WTC11 (cell line): ENCODE data around the gene RENBP. TPM values are rescaled to one million over a fixed set of nuclear protein-coding genes. Genes with fewer than 3 reads are reported as not detected.

Experiments used
- ATAC-seq: fragments of 200-7000 bp; cut with Tn5 transposase; 2 replicates; pipeline ENCODE4 v1.10.0; 2021; ENCODE audit warnings: mild to moderate bottlenecking, moderate library complexity
- CTCF ChIA-PET: fragments of 300-600 bp; sonication (Branson Sonifier 250); formaldehyde crosslinking; loops from one replicate; lab custom pipeline; 2021; ENCODE audit warnings: antibody characterized with exemption; lab: Charles Lee
- POLR2A ChIA-PET: fragments of 350-600 bp; sonication (Branson Sonifier 250); formaldehyde crosslinking; loops from one replicate; lab custom pipeline; 2021; ENCODE audit warnings: antibody characterized with exemption; lab: Charles Lee
- DNase-seq: peaks from one replicate; pipeline ENCODE4 v3.0.0; 2021; ENCODE audit warnings: low spot score
- H3K27ac Mint-ChIP-seq: 2 replicates; pipeline ENCODE4 v1.8.0; 2021; ENCODE audit warnings: mixed read lengths
- H3K27me3 Mint-ChIP-seq: 2 replicates; pipeline ENCODE4 v1.8.0; 2021; ENCODE audit warnings: low read depth, mild to moderate bottlenecking, moderate library complexity, mixed read lengths
- H3K36me3 Mint-ChIP-seq: 2 replicates; pipeline ENCODE4 v1.8.0; 2021; ENCODE audit warnings: mixed read lengths
- H3K4me1 Mint-ChIP-seq: 2 replicates; pipeline ENCODE4 v1.8.0; 2022; ENCODE audit warnings: mixed read lengths
- H3K4me3 Mint-ChIP-seq: 2 replicates; pipeline ENCODE4 v1.8.0; 2021; ENCODE audit warnings: mild to moderate bottlenecking, moderate library complexity, mixed read lengths
- H3K9me3 Mint-ChIP-seq: 2 replicates; pipeline ENCODE4 v1.8.0; 2021; ENCODE audit warnings: mixed read lengths
- CREM ChIP-seq: sonication (generic); formaldehyde crosslinking; IDR thresholded peaks from 2 replicates; pipeline ENCODE4 v1.8.1; 2022; ENCODE audit warnings: mild to moderate bottlenecking, missing genetic modification reagents, moderate library complexity
- FOXP4 ChIP-seq: sonication (generic); formaldehyde crosslinking; IDR thresholded peaks from 2 replicates; pipeline ENCODE4 v1.8.0; 2022; ENCODE audit warnings: mild to moderate bottlenecking, missing genetic modification reagents
- NFATC4 ChIP-seq: fragments of 250-450 bp; sonication (Bioruptor Pico); IDR thresholded peaks from 2 replicates; pipeline ENCODE4 v1.9.0; 2021; ENCODE audit warnings: mild to moderate bottlenecking
- NR2C2 ChIP-seq: sonication (generic); formaldehyde crosslinking; IDR thresholded peaks from 2 replicates; pipeline ENCODE4 v1.8.0; 2022; ENCODE audit warnings: mild to moderate bottlenecking, missing genetic modification reagents
- SP1 ChIP-seq: sonication (generic); formaldehyde crosslinking; conservative IDR thresholded peaks from 2 replicates; pipeline ENCODE4 v1.8.1; 2022; ENCODE audit warnings: missing genetic modification reagents
- TEAD1 ChIP-seq: sonication (generic); formaldehyde crosslinking; IDR thresholded peaks from 2 replicates; pipeline ENCODE4 v1.8.0; 2022; ENCODE audit warnings: mild to moderate bottlenecking, missing genetic modification reagents
- ZNF281 ChIP-seq: sonication (generic); formaldehyde crosslinking; IDR thresholded peaks from 2 replicates; pipeline ENCODE4 v1.8.0; 2023; ENCODE audit warnings: mild to moderate bottlenecking, missing genetic modification reagents
- ZNF423 ChIP-seq: fragments of 250-450 bp; sonication (Bioruptor Pico); IDR thresholded peaks from 2 replicates; pipeline ENCODE4 v2.1.2; 2022; ENCODE audit warnings: mild to moderate bottlenecking, moderate library complexity
- ZNF671 ChIP-seq: fragments of 250-450 bp; sonication (Bioruptor Pico); IDR thresholded peaks from 2 replicates; pipeline ENCODE4 v1.8.0; 2021; ENCODE audit warnings: mild to moderate bottlenecking
- total RNA-seq: library from RNA; stranded (reverse); gene quantifications from 3 replicates; pipeline ENCODE4 v1.2.3, GENCODE V29; 2021
- TF ChIP-seq, protein P1 (sequence below): sonication (generic); formaldehyde crosslinking; IDR thresholded peaks from 2 replicates; pipeline ENCODE4 v1.8.1; 2023; ENCODE audit warnings: mild to moderate bottlenecking, moderate library complexity, missing genetic modification reagents
- TF ChIP-seq, protein P2 (sequence below): sonication (generic); formaldehyde crosslinking; conservative IDR thresholded peaks from 2 replicates; pipeline ENCODE4 v1.8.1; 2022; ENCODE audit warnings: mild to moderate bottlenecking, missing genetic modification reagents
- TF ChIP-seq, protein P3 (sequence below): sonication (generic); formaldehyde crosslinking; IDR thresholded peaks from 2 replicates; pipeline ENCODE4 v1.8.0; 2023; ENCODE audit warnings: missing genetic modification reagents
- TF ChIP-seq, protein P4 (sequence below): sonication (generic); formaldehyde crosslinking; conservative IDR thresholded peaks from 2 replicates; pipeline ENCODE4 v1.8.1; 2023; ENCODE audit warnings: mild to moderate bottlenecking, low read depth, missing genetic modification reagents, moderate library complexity

RENBP gene
- total RNA-seq, 1 experiment from 2014 or later = 14.0 TPM

GRCh38 chrX:153937056-153937455 is 7.4 kb downstream of the RENBP start:
- ATAC-seq = no peak

More at GRCh38 chrX:153937056-153937455, 7.4 kb downstream of the RENBP start:
- Mint-ChIP-seq H3K4me3 (no peak overlapping the region), H3K27me3 (no peaks in the 10 kb centered on the region), H3K27ac (no peak overlapping the region), H3K36me3 (no peaks in the 10 kb centered on the region), H3K9me3 (no peaks in the 10 kb centered on the region), H3K4me1 (peaks cover 21% of the 10 kb centered on the region)
- POLR2A ChIA-PET = no interaction called here
- CTCF ChIA-PET = interaction anchor here (0.6 kb wide), 1 partner anchor 10 kb away, joined by 3 read pairs; no protein-coding TSS in a partner anchor
- TF ChIP-seq CREM (CRISPR knock-in tag) (no peak), ZNF281 (no peak), ZNF423 (CRISPR knock-in tag) (no peak), NR2C2 (CRISPR knock-in tag) (no peak), NFATC4 (CRISPR knock-in tag) (no peak), ZNF671 (CRISPR knock-in tag) (no peak), SP1 (CRISPR knock-in tag) (no peak), FOXP4 (no peak), TEAD1 (CRISPR knock-in tag) (no peak)
- TF ChIP-seq, protein P1, sequence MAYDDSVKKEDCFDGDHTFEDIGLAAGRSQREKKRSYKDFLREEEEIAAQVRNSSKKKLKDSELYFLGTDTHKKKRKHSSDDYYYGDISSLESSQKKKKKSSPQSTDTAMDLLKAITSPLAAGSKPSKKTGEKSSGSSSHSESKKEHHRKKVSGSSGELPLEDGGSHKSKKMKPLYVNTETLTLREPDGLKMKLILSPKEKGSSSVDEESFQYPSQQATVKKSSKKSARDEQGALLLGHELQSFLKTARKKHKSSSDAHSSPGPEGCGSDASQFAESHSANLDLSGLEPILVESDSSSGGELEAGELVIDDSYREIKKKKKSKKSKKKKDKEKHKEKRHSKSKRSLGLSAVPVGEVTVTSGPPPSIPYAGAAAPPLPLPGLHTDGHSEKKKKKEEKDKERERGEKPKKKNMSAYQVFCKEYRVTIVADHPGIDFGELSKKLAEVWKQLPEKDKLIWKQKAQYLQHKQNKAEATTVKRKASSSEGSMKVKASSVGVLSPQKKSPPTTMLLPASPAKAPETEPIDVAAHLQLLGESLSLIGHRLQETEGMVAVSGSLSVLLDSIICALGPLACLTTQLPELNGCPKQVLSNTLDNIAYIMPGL (CRISPR knock-in tag) = no peak
- TF ChIP-seq, protein P2, sequence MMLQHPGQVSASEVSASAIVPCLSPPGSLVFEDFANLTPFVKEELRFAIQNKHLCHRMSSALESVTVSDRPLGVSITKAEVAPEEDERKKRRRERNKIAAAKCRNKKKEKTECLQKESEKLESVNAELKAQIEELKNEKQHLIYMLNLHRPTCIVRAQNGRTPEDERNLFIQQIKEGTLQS = no peak
- TF ChIP-seq, protein P3, sequence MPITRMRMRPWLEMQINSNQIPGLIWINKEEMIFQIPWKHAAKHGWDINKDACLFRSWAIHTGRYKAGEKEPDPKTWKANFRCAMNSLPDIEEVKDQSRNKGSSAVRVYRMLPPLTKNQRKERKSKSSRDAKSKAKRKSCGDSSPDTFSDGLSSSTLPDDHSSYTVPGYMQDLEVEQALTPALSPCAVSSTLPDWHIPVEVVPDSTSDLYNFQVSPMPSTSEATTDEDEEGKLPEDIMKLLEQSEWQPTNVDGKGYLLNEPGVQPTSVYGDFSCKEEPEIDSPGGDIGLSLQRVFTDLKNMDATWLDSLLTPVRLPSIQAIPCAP (CRISPR knock-in tag) = no peak
- TF ChIP-seq, protein P4, sequence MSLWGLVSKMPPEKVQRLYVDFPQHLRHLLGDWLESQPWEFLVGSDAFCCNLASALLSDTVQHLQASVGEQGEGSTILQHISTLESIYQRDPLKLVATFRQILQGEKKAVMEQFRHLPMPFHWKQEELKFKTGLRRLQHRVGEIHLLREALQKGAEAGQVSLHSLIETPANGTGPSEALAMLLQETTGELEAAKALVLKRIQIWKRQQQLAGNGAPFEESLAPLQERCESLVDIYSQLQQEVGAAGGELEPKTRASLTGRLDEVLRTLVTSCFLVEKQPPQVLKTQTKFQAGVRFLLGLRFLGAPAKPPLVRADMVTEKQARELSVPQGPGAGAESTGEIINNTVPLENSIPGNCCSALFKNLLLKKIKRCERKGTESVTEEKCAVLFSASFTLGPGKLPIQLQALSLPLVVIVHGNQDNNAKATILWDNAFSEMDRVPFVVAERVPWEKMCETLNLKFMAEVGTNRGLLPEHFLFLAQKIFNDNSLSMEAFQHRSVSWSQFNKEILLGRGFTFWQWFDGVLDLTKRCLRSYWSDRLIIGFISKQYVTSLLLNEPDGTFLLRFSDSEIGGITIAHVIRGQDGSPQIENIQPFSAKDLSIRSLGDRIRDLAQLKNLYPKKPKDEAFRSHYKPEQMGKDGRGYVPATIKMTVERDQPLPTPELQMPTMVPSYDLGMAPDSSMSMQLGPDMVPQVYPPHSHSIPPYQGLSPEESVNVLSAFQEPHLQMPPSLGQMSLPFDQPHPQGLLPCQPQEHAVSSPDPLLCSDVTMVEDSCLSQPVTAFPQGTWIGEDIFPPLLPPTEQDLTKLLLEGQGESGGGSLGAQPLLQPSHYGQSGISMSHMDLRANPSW = no peak
- DNase-seq = no peak
